ENCODE results near the gene WDR54.

Gene WDR54

GRCh38 chr2:74421221-74421870, at the start of gene WDR54, which contains the start of gene C2orf81:
Gene WDR54 (plus strand): TSS chr2:74421730. CDS start chr2:74422154, 424 bp downstream.
Gene C2orf81 (minus strand): TSS chr2:74421619. CDS start chr2:74421560, 59 bp downstream.
- DNase-seq, result peak; percentile 85

- DNase-seq, result no peak
Measured at GRCh38 chr2:74372674-74373073, 48.9 kb upstream of the WDR54 start.

- no peak for DNase-seq
Measured at GRCh38 chr2:74373221-74373676, 48.3 kb upstream of the WDR54 start.

GRCh38 chr2:74373985-74374384, 47.5 kb upstream of the WDR54 start:
- no peak for DNase-seq

- DNase-seq, result peak; percentile 83
Measured at GRCh38 chr2:74374509-74375205, 46.9 kb upstream of the WDR54 start.

GRCh38 chr2:74375838-74376237, 45.7 kb upstream of the WDR54 start:
- DNase-seq, result no peak

- DNase-seq, result no peak
Measured at GRCh38 chr2:74378007-74378406, 43.5 kb upstream of the WDR54 start.

- no peak for DNase-seq
Measured at GRCh38 chr2:74379851-74380789, 41.4 kb upstream of the WDR54 start, which contains the start of gene DCTN1. Gene DCTN1 (minus strand): TSS chr2:74380311. CDS start chr2:74380037, 274 bp downstream.

- no peak for DNase-seq
Measured at GRCh38 chr2:74381751-74382150, 39.8 kb upstream of the WDR54 start.

- DNase-seq, result no peak
Measured at GRCh38 chr2:74383254-74383653, 38.3 kb upstream of the WDR54 start.

GRCh38 chr2:74384051-74384450, 37.5 kb upstream of the WDR54 start:
- no peak for DNase-seq

GRCh38 chr2:74385396-74385795, 36.1 kb upstream of the WDR54 start:
- no peak for DNase-seq

GRCh38 chr2:74387346-74387745, 34.2 kb upstream of the WDR54 start:
- no peak for DNase-seq

GRCh38 chr2:74390606-74391005, 30.9 kb upstream of the WDR54 start:
- no peak for DNase-seq

- DNase-seq, result no peak
Measured at GRCh38 chr2:74391209-74391579, 30.3 kb upstream of the WDR54 start.

- peak; percentile 76 for DNase-seq
Measured at GRCh38 chr2:74391580-74392448, 29.7 kb upstream of the WDR54 start.

GRCh38 chr2:74392449-74392743, 29.1 kb upstream of the WDR54 start:
- no peak for DNase-seq

- no peak for DNase-seq
Measured at GRCh38 chr2:74393525-74393924, 28.0 kb upstream of the WDR54 start.

GRCh38 chr2:74396149-74396548, 25.4 kb upstream of the WDR54 start:
- no peak for DNase-seq

GRCh38 chr2:74399785-74400184, 21.7 kb upstream of the WDR54 start:
- DNase-seq, result no peak

- DNase-seq, result no peak
Measured at GRCh38 chr2:74401891-74402290, 19.6 kb upstream of the WDR54 start.

GRCh38 chr2:74406035-74406434, 15.5 kb upstream of the WDR54 start:
- DNase-seq, result no peak
